Natural killer cell (primary cell): ENCODE measurements around the gene NAA25. TPM values are rescaled to one million over a fixed set of nuclear protein-coding genes. Genes with fewer than 3 reads are reported as not detected.
"Not testable (repeated sequence)": the region's sequence is repeated elsewhere in the genome, so short reads cannot be mapped to it uniquely, and the experiment has no call there.

Experiments
- ATAC-seq, 3 donors: fragments of 150-1000 bp in 2 of 3; fragments of 200-7000 bp in 1 of 3; cut with Tn5 transposase; 1 replicate in 1 of 3; 2 replicates in 2 of 3; pipeline ENCODE4 v1.10.0; 2021; ENCODE audit warnings: mild to moderate bottlenecking in 2 of 3, moderate library complexity in 2 of 3
- DNase-seq, 2 donors: peaks; one replicate each; pipeline versions ENCODE4 v3.0.0 to v3.0.0-alpha.2; 2013 to 2021; ENCODE audit warnings: mixed read lengths in 1 of 2
- H3K27ac ChIP-seq: one replicate; pipeline ENCODE4 v1.5.1; 2013; ENCODE audit warnings: mild to moderate bottlenecking, low read length
- H3K27me3 ChIP-seq: one replicate; pipeline ENCODE4 v1.6.1; 2013; ENCODE audit warnings: low read length; ENCODE audit not compliant: control insufficient read depth, insufficient read depth
- H3K36me3 ChIP-seq: one replicate; pipeline ENCODE4 v1.6.1; 2013; ENCODE audit warnings: low read length; ENCODE audit not compliant: control insufficient read depth, insufficient read depth
- H3K4me1 ChIP-seq: one replicate; pipeline ENCODE4 v1.6.1; 2013; ENCODE audit warnings: low read length; ENCODE audit not compliant: control insufficient read depth, insufficient read depth
- H3K4me3 ChIP-seq: one replicate; pipeline ENCODE4 v1.5.1; 2013; ENCODE audit warnings: low read length
- H3K9me3 ChIP-seq: one replicate; pipeline ENCODE4 v1.6.1; 2013; ENCODE audit warnings: low read length; ENCODE audit not compliant: control insufficient read depth, insufficient read depth
- H3K27ac Mint-ChIP-seq, 2 donors: one replicate each; pipeline ENCODE4 v1.8.0; 2022; ENCODE audit warnings: mild to moderate bottlenecking in 2 of 2, mixed read lengths in 2 of 2, moderate library complexity in 1 of 2
- H3K27me3 Mint-ChIP-seq, 2 donors: one replicate each; pipeline ENCODE4 v1.8.0; 2022; ENCODE audit warnings: low read depth in 2 of 2, mixed read lengths in 2 of 2
- H3K36me3 Mint-ChIP-seq: one replicate; pipeline ENCODE4 v1.8.0; 2022; ENCODE audit warnings: mixed read lengths
- H3K4me1 Mint-ChIP-seq, 2 donors: one replicate each; pipeline ENCODE4 v1.8.0; 2022; ENCODE audit warnings: mixed read lengths in 2 of 2
- H3K4me3 Mint-ChIP-seq: one replicate; pipeline ENCODE4 v1.8.0; 2022; ENCODE audit warnings: mild to moderate bottlenecking, moderate library complexity, mixed read lengths
- H3K9me3 Mint-ChIP-seq, 2 donors: one replicate each; pipeline ENCODE4 v1.8.0; 2022; ENCODE audit warnings: mixed read lengths in 2 of 2
- WGBS: methylation state at CpG from one replicate; pipeline ENCODE4 v1.1.7; 2013; ENCODE audit warnings: missing lambda C conversion rate; ENCODE audit not compliant: insufficient coverage; 5-methylcytosine and 5-hydroxymethylcytosine counted together
- intact Hi-C: fragments of 100-400 bp; cut with micrococcal nuclease; formaldehyde crosslinking; loops from one replicate; pipeline ENCODE4 v1.14.2; 2022
- total RNA-seq, 4 donors: library from RNA; stranded (reverse); fragments of 120-200 nt in 1 of 4; gene quantifications; one replicate each; pipeline versions ENCODE4 v1.2.3 to v1.2.4, GENCODE V29; 2013 to 2022
- TF ChIP-seq, protein P1 (sequence below): fragments of 200-600 bp; IDR thresholded peaks from one replicate; pipeline ENCODE4 v1.8.0; 2022; ENCODE audit warnings: antibody characterized with exemption

Gene NAA25
- total RNA-seq, 3 donors from 2014 or later (not counting 1 experiment from before 2014, with no cell fraction given), result 25.8 to 34.4 (median 30.7) TPM

DNA sequence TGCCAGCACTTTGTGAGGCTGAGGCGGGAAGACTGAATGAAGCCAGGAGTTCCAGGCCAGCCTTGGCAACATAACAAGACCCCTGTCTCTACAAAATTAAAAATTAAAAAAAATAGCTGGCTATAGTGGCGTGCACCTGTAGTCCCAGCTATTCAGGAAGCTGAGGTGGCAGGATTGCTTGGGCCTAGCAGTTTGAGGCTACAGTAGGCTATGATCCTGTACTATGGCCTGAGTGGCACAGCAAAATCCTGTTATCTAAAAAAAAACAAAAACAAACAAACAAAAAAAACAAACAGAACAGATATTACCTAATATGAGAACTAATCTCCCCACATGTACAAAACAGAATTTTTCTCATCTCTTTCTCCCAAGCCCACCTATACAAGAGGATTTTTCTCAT lies 111.3 kb downstream of the NAA25 start:
- DNase-seq (peak in 1 of 2 donors; percentile 30), ATAC-seq (no peak)
- Histone ChIP-seq H3K4me1 (peaks cover 42% of the 10 kb centered on the region), H3K36me3 (no peaks in the 10 kb centered on the region), H3K27ac (no peak overlapping the region), H3K9me3 (no peaks in the 10 kb centered on the region), H3K27me3 (no peaks in the 10 kb centered on the region), H3K4me3 (no peak overlapping the region)
- intact Hi-C loops, result loop anchor here (5.0 kb wide), 1 partner anchor 50 kb away; no protein-coding TSS in a partner anchor
- Mint-ChIP-seq H3K4me1 (peaks cover 33 to 51% of the 10 kb centered on the region in 2 donors), H3K27me3 (no peaks in the 10 kb centered on the region), H3K4me3 (no peak overlapping the region), H3K36me3 (no peaks in the 10 kb centered on the region), H3K9me3 (no peaks in the 10 kb centered on the region), H3K27ac (peak overlapping the region in 1 of 2 donors; percentile 11)
- 94% methylated on average over 2 of the region's 2 CpGs for WGBS
- TF ChIP-seq, protein P1, sequence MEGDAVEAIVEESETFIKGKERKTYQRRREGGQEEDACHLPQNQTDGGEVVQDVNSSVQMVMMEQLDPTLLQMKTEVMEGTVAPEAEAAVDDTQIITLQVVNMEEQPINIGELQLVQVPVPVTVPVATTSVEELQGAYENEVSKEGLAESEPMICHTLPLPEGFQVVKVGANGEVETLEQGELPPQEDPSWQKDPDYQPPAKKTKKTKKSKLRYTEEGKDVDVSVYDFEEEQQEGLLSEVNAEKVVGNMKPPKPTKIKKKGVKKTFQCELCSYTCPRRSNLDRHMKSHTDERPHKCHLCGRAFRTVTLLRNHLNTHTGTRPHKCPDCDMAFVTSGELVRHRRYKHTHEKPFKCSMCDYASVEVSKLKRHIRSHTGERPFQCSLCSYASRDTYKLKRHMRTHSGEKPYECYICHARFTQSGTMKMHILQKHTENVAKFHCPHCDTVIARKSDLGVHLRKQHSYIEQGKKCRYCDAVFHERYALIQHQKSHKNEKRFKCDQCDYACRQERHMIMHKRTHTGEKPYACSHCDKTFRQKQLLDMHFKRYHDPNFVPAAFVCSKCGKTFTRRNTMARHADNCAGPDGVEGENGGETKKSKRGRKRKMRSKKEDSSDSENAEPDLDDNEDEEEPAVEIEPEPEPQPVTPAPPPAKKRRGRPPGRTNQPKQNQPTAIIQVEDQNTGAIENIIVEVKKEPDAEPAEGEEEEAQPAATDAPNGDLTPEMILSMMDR, result no peak

DNA sequence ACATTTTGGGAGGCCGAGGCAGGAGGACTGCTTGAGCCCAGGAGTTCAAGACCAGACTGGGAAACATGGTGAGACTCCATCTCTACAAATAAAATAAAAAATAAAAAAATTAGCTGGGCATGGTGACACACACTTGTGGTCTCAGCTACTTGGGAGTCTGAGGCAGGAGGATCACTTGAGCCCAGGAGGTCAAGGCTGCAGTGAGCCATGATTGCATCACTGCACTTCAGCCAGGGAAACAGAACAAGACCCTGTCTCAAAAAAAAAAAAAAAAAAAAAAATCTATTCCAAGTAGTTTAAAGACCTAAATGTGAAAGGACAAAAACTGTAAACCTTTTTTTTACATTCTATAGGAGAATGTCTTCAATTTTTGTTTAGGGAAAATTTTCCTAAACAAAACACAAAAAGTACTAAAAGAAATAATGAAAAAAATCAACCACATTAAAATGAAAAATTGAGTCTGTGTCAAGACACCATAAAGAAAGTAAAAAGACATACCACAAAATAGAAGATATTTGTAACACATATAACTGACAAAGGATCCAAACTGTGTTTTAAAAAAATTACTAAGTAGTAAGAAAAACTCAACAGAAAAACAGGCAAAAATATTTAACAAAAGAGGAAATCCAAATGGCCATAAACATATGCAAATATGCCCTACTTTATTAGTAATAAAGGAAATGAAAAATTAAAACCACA lies 112.7 kb downstream of the NAA25 start:
- Mint-ChIP-seq H3K4me3 (no peak overlapping the region), H3K4me1 (peaks cover 37 to 48% of the 10 kb centered on the region in 2 donors)
- no peak for DNase-seq

DNA sequence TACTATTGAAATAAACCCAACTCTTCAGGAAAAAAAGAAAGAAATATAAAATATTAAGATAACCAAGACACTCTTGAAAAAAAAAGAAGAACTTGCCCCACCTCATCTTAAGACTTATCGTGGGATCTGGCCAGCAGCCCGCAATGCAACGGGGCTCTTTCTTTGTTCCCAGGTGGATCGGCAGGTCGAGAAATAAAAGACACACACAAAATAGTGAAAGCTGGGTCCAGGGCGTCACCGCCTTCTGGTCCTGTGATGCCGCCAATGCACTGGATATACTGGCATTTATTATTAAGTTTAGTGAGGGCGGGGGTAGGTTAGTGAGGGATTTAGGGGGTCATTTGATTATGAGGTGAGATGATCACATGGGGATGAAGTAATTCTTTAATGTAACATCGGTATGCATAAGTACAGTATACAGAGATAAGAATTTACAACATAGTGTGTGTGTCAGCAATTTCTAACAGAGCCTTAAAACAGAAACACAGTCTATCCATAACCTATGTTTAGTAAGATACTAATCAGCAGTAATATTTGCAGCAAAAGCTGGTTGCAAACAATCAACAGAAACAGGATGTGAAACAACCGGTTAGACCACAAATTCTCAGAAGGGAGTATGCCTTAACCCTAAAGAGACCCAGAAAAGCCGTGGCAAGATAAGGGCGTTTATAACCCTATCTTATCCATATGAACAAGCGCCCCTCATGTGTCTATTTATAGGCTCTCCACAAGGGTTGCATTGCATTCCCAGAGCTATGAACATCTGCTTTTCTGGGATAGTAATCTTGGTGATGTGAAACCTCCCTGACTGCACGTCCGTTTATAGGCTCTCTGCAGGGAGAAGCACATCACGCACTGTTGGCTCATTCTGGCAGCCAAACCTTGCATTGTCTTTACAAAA lies 114.1 kb downstream of the NAA25 start:
- H3K36me3 Mint-ChIP-seq, H3K36me3 ChIP-seq, H3K27me3 Mint-ChIP-seq, H3K27me3 ChIP-seq, H3K9me3 ChIP-seq, ATAC-seq, H3K9me3 Mint-ChIP-seq: not testable (repeated sequence)
- H3K4me1 Mint-ChIP-seq, result peaks cover 31 to 41% of the 10 kb centered on the region in 2 donors
- peak overlapping the region; percentile 90 for H3K4me3 Mint-ChIP-seq
- peak in 1 of 2 donors; percentile 67 for DNase-seq
- intact Hi-C loops, result loop anchor here (5.0 kb wide), 1 partner anchor 47 kb away; no protein-coding TSS in a partner anchor
- H3K4me1 ChIP-seq, result peaks cover 36% of the 10 kb centered on the region
- WGBS, result 28% methylated on average over 17 of the region's 17 CpGs
- H3K4me3 ChIP-seq, result peak overlapping the region; percentile 12
- H3K27ac Mint-ChIP-seq, result peak overlapping the region; percentile 82 to 85
- peak overlapping the region; percentile 39 for H3K27ac ChIP-seq

More for the DNA sequence above, 112.7 kb downstream of the NAA25 start:
- Histone ChIP-seq H3K36me3 (no peaks in the 10 kb centered on the region), H3K9me3 (no peaks in the 10 kb centered on the region), H3K4me1 (peaks cover 42% of the 10 kb centered on the region), H3K27me3 (no peaks in the 10 kb centered on the region), H3K4me3 (no peak overlapping the region), H3K27ac (no peak overlapping the region)
- intact Hi-C loops, result loop anchor here (5.0 kb wide), 1 partner anchor 49 kb away; no protein-coding TSS in a partner anchor
- 89% methylated on average over 1 of the region's 1 CpG for WGBS
- ATAC-seq, result no peak
- TF ChIP-seq, protein P1, result no peak
- Mint-ChIP-seq H3K9me3 (no peaks in the 10 kb centered on the region), H3K27me3 (no peaks in the 10 kb centered on the region), H3K27ac (no peak overlapping the region), H3K36me3 (no peaks in the 10 kb centered on the region)
